Measurements from ENCODE around the gene GRHL1. TPM values are rescaled to one million over a fixed set of nuclear protein-coding genes. Genes with fewer than 3 reads are reported as not detected.

Gene GRHL1
- total RNA-seq, 1 donor from 2014 or later, result 37.4 TPM

- Mint-ChIP-seq H3K27me3 (no peaks in the 10 kb centered on the region), H3K9me3 (no peaks in the 10 kb centered on the region), H3K4me3 (no peak overlapping the region), H3K27ac (peak overlapping the region; percentile 12), H3K36me3 (peaks cover 11% of the 10 kb centered on the region), H3K4me1 (ENCODE audit: unreplicated experiment) (peaks cover 6% of the 10 kb centered on the region)
- no peak for DNase-seq (ENCODE audit: extremely low spot score, unreplicated experiment)
- no peak for TF ChIP-seq CTCF (conservative IDR thresholded peaks at IDR 0.05)
Measured at GRCh38 chr2:9981655-9982054, 30.2 kb downstream of the GRHL1 start.

- Mint-ChIP-seq H3K36me3 (peaks cover 7% of the 10 kb centered on the region), H3K27ac (no peak overlapping the region), H3K4me3 (no peak overlapping the region), H3K27me3 (no peaks in the 10 kb centered on the region), H3K4me1 (ENCODE audit: unreplicated experiment) (peaks cover 6% of the 10 kb centered on the region), H3K9me3 (no peaks in the 10 kb centered on the region)
- DNase-seq (ENCODE audit: extremely low spot score, unreplicated experiment), result no peak
- no peak for TF ChIP-seq CTCF (conservative IDR thresholded peaks at IDR 0.05)
Measured at GRCh38 chr2:9982248-9982647, 30.8 kb downstream of the GRHL1 start.

GRCh38 chr2:9982891-9983290 is 31.4 kb downstream of the GRHL1 start:
- H3K4me1 Mint-ChIP-seq (ENCODE audit: unreplicated experiment), result peaks cover 6% of the 10 kb centered on the region
- H3K4me3 Mint-ChIP-seq, result no peak overlapping the region
- no peaks in the 10 kb centered on the region for H3K27me3 Mint-ChIP-seq
- TF ChIP-seq CTCF (conservative IDR thresholded peaks at IDR 0.05), result no peak
- H3K27ac Mint-ChIP-seq, result peak overlapping the region; percentile 32
- H3K9me3 Mint-ChIP-seq, result no peaks in the 10 kb centered on the region
- peaks cover 7% of the 10 kb centered on the region for H3K36me3 Mint-ChIP-seq
- DNase-seq (ENCODE audit: extremely low spot score, unreplicated experiment), result no peak

- H3K36me3 Mint-ChIP-seq, result peaks cover 7% of the 10 kb centered on the region
- H3K4me3 Mint-ChIP-seq, result no peak overlapping the region
- DNase-seq (ENCODE audit: extremely low spot score, unreplicated experiment), result no peak
- no peaks in the 10 kb centered on the region for H3K27me3 Mint-ChIP-seq
- H3K4me1 Mint-ChIP-seq (ENCODE audit: unreplicated experiment), result peaks cover 6% of the 10 kb centered on the region
- TF ChIP-seq CTCF (conservative IDR thresholded peaks at IDR 0.05), result no peak
- peak overlapping the region; percentile 50 for H3K27ac Mint-ChIP-seq
- H3K9me3 Mint-ChIP-seq, result no peaks in the 10 kb centered on the region
Measured at GRCh38 chr2:9983401-9984216, 32.1 kb downstream of the GRHL1 start.

- no peak for DNase-seq (ENCODE audit: extremely low spot score, unreplicated experiment)
- H3K27ac Mint-ChIP-seq, result peak overlapping the region; percentile 50
- no peak overlapping the region for H3K4me3 Mint-ChIP-seq
Measured at GRCh38 chr2:9984217-9984739, 32.8 kb downstream of the GRHL1 start.

More at GRCh38 chr2:9984217-9984739, 32.8 kb downstream of the GRHL1 start:
- no peaks in the 10 kb centered on the region for H3K27me3 Mint-ChIP-seq
- H3K4me1 Mint-ChIP-seq (ENCODE audit: unreplicated experiment), result peaks cover 6% of the 10 kb centered on the region
- TF ChIP-seq CTCF (conservative IDR thresholded peaks at IDR 0.05), result peak; percentile 81
- H3K36me3 Mint-ChIP-seq, result peaks cover 7% of the 10 kb centered on the region
- H3K9me3 Mint-ChIP-seq, result no peaks in the 10 kb centered on the region

Data from type B pancreatic cell (in vitro differentiated cells).